ENCODE data around the gene RARG.

- no peak for TF ChIP-seq CTCF (IDR thresholded peaks at IDR 0.05)
- TF ChIP-seq ZFX (IDR thresholded peaks at IDR 0.05; ENCODE audit: borderline replicate concordance): no peak
These were observed 47.2 kb downstream of the RARG start for GRCh38 chr12:53184828-53185227.

Data from 22Rv1 (cell line).